ENCODE data around the gene MAN2B2.

MAN2B2 gene

GRCh38 chr4:6532658-6533057 is 42.3 kb upstream of the MAN2B2 start:
- in situ Hi-C loops (cut with HindIII; ENCODE audit: low pct_ligation_motif_present, low sequenced_read_pairs) = no loop called here
- no peak for DNase-seq
- TF ChIP-seq CTCF (IDR thresholded peaks at IDR 0.05; ENCODE audit: low read depth, low read length, missing control alignments) = no peak
- Histone ChIP-seq H3K4me3 (ENCODE audit: low read depth, low read length) (no peak overlapping the region), H3K27ac (no peak overlapping the region), H3K36me3 (replicated peaks) (no peaks in the 10 kb centered on the region), H3K27me3 (replicated peaks) (no peaks in the 10 kb centered on the region)

- no peak overlapping the region for H3K4me3 ChIP-seq (ENCODE audit: low read depth, low read length)
- DNase-seq = no peak
- H3K27ac ChIP-seq = no peak overlapping the region
- H3K36me3 ChIP-seq (replicated peaks) = no peaks in the 10 kb centered on the region
- in situ Hi-C loops (cut with HindIII; ENCODE audit: low pct_ligation_motif_present, low sequenced_read_pairs) = no loop called here
- no peaks in the 10 kb centered on the region for H3K27me3 ChIP-seq (replicated peaks)
- no peak for TF ChIP-seq CTCF (IDR thresholded peaks at IDR 0.05; ENCODE audit: low read depth, low read length, missing control alignments)
These were observed 40.9 kb upstream of the MAN2B2 start for GRCh38 chr4:6534050-6534449.

- no peak for DNase-seq
- Histone ChIP-seq H3K27me3 (replicated peaks) (no peaks in the 10 kb centered on the region), H3K27ac (no peak overlapping the region), H3K36me3 (replicated peaks) (no peaks in the 10 kb centered on the region), H3K4me3 (ENCODE audit: low read depth, low read length) (no peak overlapping the region)
- in situ Hi-C loops (cut with HindIII; ENCODE audit: low pct_ligation_motif_present, low sequenced_read_pairs) = no loop called here
- TF ChIP-seq CTCF (IDR thresholded peaks at IDR 0.05; ENCODE audit: low read depth, low read length, missing control alignments) = no peak
These were observed 40.2 kb upstream of the MAN2B2 start for GRCh38 chr4:6534618-6535328.

GRCh38 chr4:6535329-6535692 is 39.7 kb upstream of the MAN2B2 start:
- DNase-seq = no peak
- no peak for TF ChIP-seq CTCF (IDR thresholded peaks at IDR 0.05; ENCODE audit: low read depth, low read length, missing control alignments)
- Histone ChIP-seq H3K4me3 (ENCODE audit: low read depth, low read length) (no peak overlapping the region), H3K36me3 (replicated peaks) (no peaks in the 10 kb centered on the region), H3K27ac (no peak overlapping the region), H3K27me3 (replicated peaks) (no peaks in the 10 kb centered on the region)
- in situ Hi-C loops (cut with HindIII; ENCODE audit: low pct_ligation_motif_present, low sequenced_read_pairs) = no loop called here

GRCh38 chr4:6535706-6536105 is 39.3 kb upstream of the MAN2B2 start:
- Histone ChIP-seq H3K4me3 (ENCODE audit: low read depth, low read length) (no peak overlapping the region), H3K27ac (no peak overlapping the region), H3K36me3 (replicated peaks) (no peaks in the 10 kb centered on the region), H3K27me3 (replicated peaks) (no peaks in the 10 kb centered on the region)
- in situ Hi-C loops (cut with HindIII; ENCODE audit: low pct_ligation_motif_present, low sequenced_read_pairs) = no loop called here
- DNase-seq = no peak
- TF ChIP-seq CTCF (IDR thresholded peaks at IDR 0.05; ENCODE audit: low read depth, low read length, missing control alignments) = no peak

- TF ChIP-seq CTCF (IDR thresholded peaks at IDR 0.05; ENCODE audit: low read depth, low read length, missing control alignments) = no peak
- Histone ChIP-seq H3K36me3 (replicated peaks) (no peaks in the 10 kb centered on the region), H3K27me3 (replicated peaks) (no peaks in the 10 kb centered on the region), H3K4me3 (ENCODE audit: low read depth, low read length) (no peak overlapping the region), H3K27ac (no peak overlapping the region)
- in situ Hi-C loops (cut with HindIII; ENCODE audit: low pct_ligation_motif_present, low sequenced_read_pairs) = no loop called here
- DNase-seq = no peak
These were observed 36.9 kb upstream of the MAN2B2 start for GRCh38 chr4:6538111-6538510.
